Endothelial cell of umbilical vein (primary cell): Measurements from ENCODE around the gene AGBL3. TPM values are rescaled to one million over a fixed set of nuclear protein-coding genes. Genes with fewer than 3 reads are reported as not detected.

Source experiments
- BruUV-seq: library from RNA; stranded (reverse); fragments of 400-500 nt; replicated peaks from 2 replicates; lab custom pipeline; 2021; lab: Mats Ljungman, UMichigan
- CTCF ChIA-PET: fragments of 300-600, 350-600 bp; sonication (Branson Sonifier 250); formaldehyde crosslinking; loops from one replicate; lab custom pipeline; 2021; ENCODE audit warnings: antibody characterized with exemption, inconsistent platforms; lab: Charles Lee
- POLR2A ChIA-PET: fragments of 300-600, 350-600 bp; sonication (Branson Sonifier 250); formaldehyde crosslinking; loops from one replicate; lab custom pipeline; 2021; ENCODE audit warnings: antibody characterized with exemption, inconsistent platforms; lab: Charles Lee
- DNase-seq: peaks from one replicate; pipeline ENCODE4 v3.0.0-alpha.2; 2011; ENCODE audit warnings: low read depth, low spot score
- FAIRE-seq: peaks from 2 replicates; lab custom pipeline; 2011; peaks lifted over from hg19 to GRCh38; lab: Jason Lieb, UNC
- H2AFZ ChIP-seq: 2 replicates; pipeline ENCODE4 v1.6.0; 2012; ENCODE audit warnings: low read depth, low read length, control low read depth, inconsistent platforms
- H3K27ac ChIP-seq: 2 replicates; pipeline ENCODE4 v1.5.1; 2011; ENCODE audit warnings: low read depth, mild to moderate bottlenecking, control low read depth, low read length, moderate library complexity; ENCODE audit not compliant: insufficient read depth
- H3K27me3 ChIP-seq, 2 experiments: 2 replicates each; pipeline versions ENCODE4 v1.6.0 to v1.6.1; 2011; ENCODE audit warnings: low read length in 2 of 2, mixed read lengths in 1 of 2; ENCODE audit not compliant: control insufficient read depth in 2 of 2, insufficient read depth in 2 of 2
- H3K36me3 ChIP-seq, 2 experiments: 2 replicates in 1 of 2; 3 replicates in 1 of 2; pipeline ENCODE4 v1.5.1; 2011; ENCODE audit warnings: low read length in 2 of 2, mild to moderate bottlenecking in 1 of 2, moderate library complexity in 1 of 2; ENCODE audit not compliant: control insufficient read depth in 2 of 2, insufficient read depth in 2 of 2; ENCODE audit errors: extremely low read depth in 1 of 2
- H3K4me1 ChIP-seq: 3 replicates; pipeline ENCODE4 v1.5.1; 2011; ENCODE audit warnings: mild to moderate bottlenecking, low read length; ENCODE audit not compliant: control insufficient read depth, insufficient read depth; ENCODE audit errors: extremely low read depth
- H3K4me2 ChIP-seq: 2 replicates; pipeline ENCODE4 v1.6.1; 2011; ENCODE audit warnings: low read length, control low read depth, mixed read lengths; ENCODE audit not compliant: insufficient read depth
- H3K4me3 ChIP-seq, 3 experiments: fragments of 200-600 bp in 1 of 3; sonication (generic), shearing (Covaris generic) in 1 of 3; replicated peaks in 1 of 3; 2 replicates each; pipeline ENCODE4 v1.5.1; 2011 to 2016; ENCODE audit warnings: control low read depth in 3 of 3, low read length in 3 of 3, mild to moderate bottlenecking in 2 of 3, inconsistent platforms in 1 of 3, low read depth in 1 of 3, moderate library complexity in 1 of 3; ENCODE audit not compliant: insufficient read depth in 1 of 3
- H3K79me2 ChIP-seq: 2 replicates; pipeline ENCODE4 v1.6.0; 2012; ENCODE audit warnings: low read length, inconsistent platforms; ENCODE audit not compliant: control insufficient read depth, insufficient read depth
- H3K9ac ChIP-seq: replicated peaks from 2 replicates; pipeline ENCODE3; 2011; ENCODE audit warnings: low read length, control low read depth; ENCODE audit not compliant: insufficient read depth; ENCODE audit errors: extremely low read depth
- H3K9me1 ChIP-seq: replicated peaks from 3 replicates; pipeline ENCODE4 v1.6.0; 2011; ENCODE audit warnings: mild to moderate bottlenecking, low read length; ENCODE audit not compliant: control insufficient read depth, insufficient read depth; ENCODE audit errors: extremely low read depth
- H3K9me3 ChIP-seq: replicated peaks from 2 replicates; pipeline ENCODE4 v1.5.1; 2012; ENCODE audit warnings: low read length, inconsistent platforms; ENCODE audit not compliant: control insufficient read depth, insufficient read depth
- H4K20me1 ChIP-seq: replicated peaks from 2 replicates; pipeline ENCODE3; 2011; ENCODE audit warnings: mild to moderate bottlenecking, low read length; ENCODE audit not compliant: control insufficient read depth, insufficient read depth; ENCODE audit errors: extremely low read depth
- EZH2 ChIP-seq: IDR thresholded peaks from 2 replicates; pipeline ENCODE4 v1.6.1; 2012; ENCODE audit warnings: borderline replicate concordance, low read depth, mild to moderate bottlenecking, moderate library complexity, low read length, inconsistent platforms; ENCODE audit not compliant: severe bottlenecking
- FOS ChIP-seq: IDR thresholded peaks from 2 replicates; pipeline ENCODE4 v1.6.1; 2011; ENCODE audit warnings: mild to moderate bottlenecking, low read length, moderate library complexity, borderline replicate concordance; ENCODE audit not compliant: insufficient read depth
- GATA2 ChIP-seq: IDR thresholded peaks from 2 replicates; pipeline ENCODE4 v1.7.0; 2011; ENCODE audit warnings: low read depth, mild to moderate bottlenecking, moderate library complexity, mixed read lengths, low read length; ENCODE audit not compliant: insufficient read length, insufficient read depth
- POLR2A ChIP-seq: IDR thresholded peaks from 2 replicates; pipeline ENCODE4 v1.6.1; 2012; ENCODE audit warnings: low read depth, mild to moderate bottlenecking, control low read depth, low read length
- dilution Hi-C: fragments of 300-500 bp; cut with MboI; formaldehyde crosslinking; loops from one replicate; pipeline ENCODE4 v1.15.0; 2019; ENCODE audit warnings: low sequenced_read_pairs; ENCODE audit not compliant: extremely low pct_ligation_motif_present
- intact Hi-C: fragments of 100-400 bp; cut with micrococcal nuclease; formaldehyde crosslinking; loops from one replicate; pipeline ENCODE4 v1.10.0; 2022
- polyA plus RNA-seq, 4 experiments: library from polyadenylated mRNA; depleted of rRNA in 3 of 4; stranded (reverse) in 3 of 4; unstranded in 1 of 4; fragments of >200 nt; gene quantifications; 2 replicates each; pipeline versions ENCODE4 v1.2.1 to v1.2.3, GENCODE V29; 2011 to 2012; ENCODE audit warnings: missing spikeins in 1 of 4
- total RNA-seq: library from RNA; stranded (reverse); gene quantifications from 2 replicates; pipeline ENCODE4 v1.2.3, GENCODE V29; 2021
- TF ChIP-seq, protein P1 (sequence below): IDR thresholded peaks from 2 replicates; pipeline ENCODE4 v1.6.1; 2011; ENCODE audit not compliant: insufficient read depth, insufficient read length
- TF ChIP-seq, protein P2 (sequence below), 2 donors: IDR thresholded peaks; 1 replicate in 1 of 2; 2 replicates in 1 of 2; pipeline ENCODE4 v1.5.1; 2011; ENCODE audit warnings: low read length in 2 of 2, mild to moderate bottlenecking in 2 of 2, moderate library complexity in 2 of 2, control low read depth in 1 of 2, inconsistent platforms in 1 of 2, low read depth in 1 of 2; ENCODE audit not compliant: insufficient read depth in 1 of 2; ENCODE audit errors: extremely low read depth in 1 of 2

The AGBL3 gene
- total and polyA plus RNA-seq, 2 donors (not counting 3 experiments of a cell fraction or from before 2014, with no cell fraction given): 0.97 to 3.2 TPM

DNA sequence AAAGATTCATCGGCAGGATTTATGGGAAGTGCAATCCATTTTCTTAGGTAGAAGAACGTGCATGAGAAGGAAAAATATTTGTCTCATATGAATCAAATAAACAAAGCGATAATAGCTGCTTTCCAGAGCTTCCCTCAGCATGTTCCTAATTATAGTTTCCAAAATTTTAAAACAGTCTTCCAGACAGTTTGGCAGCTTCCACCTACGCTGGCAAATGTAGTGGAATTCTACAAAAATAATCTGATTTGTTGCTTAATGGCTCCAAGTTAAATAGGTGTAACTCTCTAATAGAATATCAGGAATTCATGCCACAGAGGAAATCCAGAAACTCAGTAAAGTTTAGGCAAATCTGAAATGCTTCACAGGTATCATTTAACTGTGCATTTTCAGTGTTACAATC is 23.3 kb upstream of the AGBL3 start:
- H3K79me2 ChIP-seq: no peaks in the 10 kb centered on the region
- H3K27ac ChIP-seq: no peak overlapping the region
- no peak for DNase-seq
- ChIA-PET CTCF (no interaction called here), POLR2A (no interaction called here)
- FAIRE-seq: no peak
- peaks cover 32 to 38% of the 10 kb centered on the region in 2 experiments for H3K36me3 ChIP-seq
- no peaks in the 10 kb centered on the region for H3K27me3 ChIP-seq
- H3K9me3 ChIP-seq: no peaks in the 10 kb centered on the region
- no peak overlapping the region for H3K4me2 ChIP-seq
- BruUV-seq: no TSS peak
- H3K4me3 ChIP-seq: no peak overlapping the region
- dilution Hi-C loops (no loop called here), intact Hi-C loops (no loop called here)
- no peaks in the 10 kb centered on the region for H3K9me1 ChIP-seq
- H3K9ac ChIP-seq: no peak overlapping the region
- TF ChIP-seq GATA2 (no peak), EZH2 (no peak), POLR2A (no peak), FOS (no peak)
- TF ChIP-seq, protein P1, sequence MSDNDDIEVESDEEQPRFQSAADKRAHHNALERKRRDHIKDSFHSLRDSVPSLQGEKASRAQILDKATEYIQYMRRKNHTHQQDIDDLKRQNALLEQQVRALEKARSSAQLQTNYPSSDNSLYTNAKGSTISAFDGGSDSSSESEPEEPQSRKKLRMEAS: no peak
- TF ChIP-seq, protein P2, sequence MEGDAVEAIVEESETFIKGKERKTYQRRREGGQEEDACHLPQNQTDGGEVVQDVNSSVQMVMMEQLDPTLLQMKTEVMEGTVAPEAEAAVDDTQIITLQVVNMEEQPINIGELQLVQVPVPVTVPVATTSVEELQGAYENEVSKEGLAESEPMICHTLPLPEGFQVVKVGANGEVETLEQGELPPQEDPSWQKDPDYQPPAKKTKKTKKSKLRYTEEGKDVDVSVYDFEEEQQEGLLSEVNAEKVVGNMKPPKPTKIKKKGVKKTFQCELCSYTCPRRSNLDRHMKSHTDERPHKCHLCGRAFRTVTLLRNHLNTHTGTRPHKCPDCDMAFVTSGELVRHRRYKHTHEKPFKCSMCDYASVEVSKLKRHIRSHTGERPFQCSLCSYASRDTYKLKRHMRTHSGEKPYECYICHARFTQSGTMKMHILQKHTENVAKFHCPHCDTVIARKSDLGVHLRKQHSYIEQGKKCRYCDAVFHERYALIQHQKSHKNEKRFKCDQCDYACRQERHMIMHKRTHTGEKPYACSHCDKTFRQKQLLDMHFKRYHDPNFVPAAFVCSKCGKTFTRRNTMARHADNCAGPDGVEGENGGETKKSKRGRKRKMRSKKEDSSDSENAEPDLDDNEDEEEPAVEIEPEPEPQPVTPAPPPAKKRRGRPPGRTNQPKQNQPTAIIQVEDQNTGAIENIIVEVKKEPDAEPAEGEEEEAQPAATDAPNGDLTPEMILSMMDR (IDR thresholded peaks at IDR 0.05; ENCODE audit: extremely low read depth in 1 of 2, insufficient read depth in 1 of 2, low read depth in 1 of 2, low read length in 2 of 2): no peak
- H3K4me1 ChIP-seq: no peaks in the 10 kb centered on the region
- no peaks in the 10 kb centered on the region for H4K20me1 ChIP-seq
- no peak overlapping the region for H2AFZ ChIP-seq
